Panc1 (cell line): ENCODE data around the gene ADK. TPM values are rescaled to one million over a fixed set of nuclear protein-coding genes. Genes with fewer than 3 reads are reported as not detected.

Source experiments
- ATAC-seq: fragments of 200-7000 bp; cut with Tn5 transposase; 2 replicates; pipeline ENCODE4 v1.9.1; 2020; ENCODE audit warnings: mild to moderate bottlenecking, moderate library complexity
- BruUV-seq: library from RNA; stranded (reverse); fragments of 400-500 nt; replicated peaks from 2 replicates; lab custom pipeline; 2021; lab: Mats Ljungman, UMichigan
- CTCF ChIA-PET: fragments of 300-600 bp; sonication (Branson Sonifier 250); formaldehyde crosslinking; loops from one replicate; lab custom pipeline; 2022; ENCODE audit warnings: antibody characterized with exemption; lab: Charles Lee
- POLR2A ChIA-PET: fragments of 300-600 bp; sonication (Branson Sonifier 250); formaldehyde crosslinking; loops from one replicate; lab custom pipeline; 2022; ENCODE audit warnings: antibody characterized with exemption; lab: Charles Lee
- DNase-seq: peaks from one replicate; pipeline ENCODE4 v3.0.0-alpha.2; 2010; ENCODE audit warnings: low read depth, low spot score
- H3K27ac ChIP-seq: 2 replicates; pipeline ENCODE4 v1.5.1; 2011; ENCODE audit warnings: mild to moderate bottlenecking, low read length, inconsistent platforms
- H3K27me3 ChIP-seq: fragments of 200-500 bp; sonication (Bioruptor generic); 2 replicates; pipeline ENCODE4 v1.6.0; 2014; ENCODE audit warnings: low read length, inconsistent platforms; ENCODE audit not compliant: control insufficient read depth, insufficient read depth
- H3K36me3 ChIP-seq: fragments of 200-500 bp; sonication (Bioruptor generic); 2 replicates; pipeline ENCODE4 v1.5.1; 2014; ENCODE audit warnings: inconsistent platforms, mild to moderate bottlenecking, low read length, moderate library complexity; ENCODE audit not compliant: control insufficient read depth, insufficient read depth
- H3K4me1 ChIP-seq: 2 replicates; pipeline ENCODE4 v1.5.1; 2011; ENCODE audit warnings: inconsistent platforms, mild to moderate bottlenecking, low read length, moderate library complexity; ENCODE audit not compliant: control insufficient read depth, insufficient read depth
- H3K4me3 ChIP-seq, 2 experiments: 2 replicates each; pipeline ENCODE4 v1.5.1; 2011 to 2012; ENCODE audit warnings: low read depth in 2 of 2, low read length in 2 of 2, mild to moderate bottlenecking in 2 of 2, inconsistent platforms in 1 of 2, moderate library complexity in 1 of 2
- H3K9me3 ChIP-seq: fragments of 200-500 bp; sonication (Bioruptor generic); 2 replicates; pipeline ENCODE4 v1.5.1; 2014; ENCODE audit warnings: low read depth, mild to moderate bottlenecking, inconsistent platforms, low read length, moderate library complexity; ENCODE audit not compliant: control insufficient read depth, insufficient read depth
- CTCF ChIP-seq: fragments of 450-650 bp; IDR thresholded peaks from 2 replicates; pipeline ENCODE4 v1.5.1; 2017; ENCODE audit warnings: mild to moderate bottlenecking
- POLR2AphosphoS5 ChIP-seq: IDR thresholded peaks from 2 replicates; pipeline ENCODE4 v1.6.1; 2012; ENCODE audit warnings: mild to moderate bottlenecking, low read depth, low read length, moderate library complexity
- REST ChIP-seq, 2 experiments: IDR thresholded peaks; 2 replicates each; pipeline ENCODE4 v1.6.1; 2011 to 2012; ENCODE audit warnings: low read depth in 2 of 2, control low read depth in 1 of 2, low read length in 1 of 2, mild to moderate bottlenecking in 1 of 2, moderate library complexity in 1 of 2; ENCODE audit not compliant: insufficient read depth in 1 of 2
- SIN3A ChIP-seq: IDR thresholded peaks from 2 replicates; pipeline ENCODE4 v1.6.1; 2012; ENCODE audit warnings: low read depth, mild to moderate bottlenecking, low read length, moderate library complexity, borderline replicate concordance; ENCODE audit not compliant: insufficient read depth
- TCF7L2 ChIP-seq: IDR thresholded peaks from 2 replicates; pipeline ENCODE4 v1.6.1; 2011; ENCODE audit warnings: mild to moderate bottlenecking, low read depth, low read length, inconsistent platforms
- in situ Hi-C: cut with HindIII; loops from 2 replicates; pipeline ENCODE4 v1.10.0; 2016; ENCODE audit warnings: low sequenced_read_pairs, low pct_unique_long_range_greater_than_20kb
- intact Hi-C: fragments of 100-400 bp; cut with micrococcal nuclease; formaldehyde crosslinking; loops from one replicate; pipeline ENCODE4 v1.10.0; 2022; ENCODE audit not compliant: unreplicated experiment
- total RNA-seq: library from RNA; stranded (reverse); gene quantifications from one replicate; pipeline ENCODE4 v1.2.1, GENCODE V29; 2021; ENCODE audit not compliant: unreplicated experiment

ADK gene
- total RNA-seq, 1 experiment from 2014 or later: 64.5 TPM

DNA sequence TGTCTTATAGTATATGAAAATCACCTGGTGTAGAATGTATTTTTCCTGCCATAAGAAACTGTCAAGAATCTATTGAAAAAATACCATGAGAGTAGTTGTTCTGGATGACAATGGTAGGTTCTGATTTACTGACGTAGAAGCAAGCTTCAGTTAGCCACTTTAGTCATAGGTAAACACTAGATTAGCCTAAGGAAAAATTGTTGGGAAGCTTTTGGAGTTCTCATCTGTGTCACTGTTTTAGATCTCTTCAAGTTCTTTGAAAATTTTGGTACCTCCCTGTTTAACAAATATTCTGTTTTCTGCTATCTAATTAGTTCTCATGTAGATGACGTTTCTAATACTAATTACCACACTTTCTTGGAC, 131.8 kb downstream of the ADK start:
- intact Hi-C loops: no loop called here
- DNase-seq: no peak

GRCh38 chr10:74289188-74289587, 138.2 kb downstream of the ADK start:
- BruUV-seq: no TSS peak
- intact Hi-C loops: no loop called here
- ChIA-PET POLR2A (interaction anchor here (0.7 kb wide), 1 partner anchor 373 kb away, joined by 8 read pairs; no protein-coding TSS in a partner anchor), CTCF (no interaction called here)
- Histone ChIP-seq H3K27me3 (no peaks in the 10 kb centered on the region), H3K36me3 (no peaks in the 10 kb centered on the region), H3K27ac (no peak overlapping the region), H3K9me3 (peaks cover 4% of the 10 kb centered on the region; the same call in 1 of the 2 replicates), H3K4me1 (peaks cover 5% of the 10 kb centered on the region; the same call in 1 of the 2 replicates), H3K4me3 (no peak overlapping the region)
- DNase-seq: no peak
- in situ Hi-C loops: no loop called here
- TF ChIP-seq CTCF: no peak
- no peak for TF ChIP-seq TCF7L2
- TF ChIP-seq SIN3A: no peak
- no peak for TF ChIP-seq POLR2AphosphoS5
- TF ChIP-seq REST (IDR thresholded peaks at IDR 0.05; ENCODE audit: insufficient read depth in 1 of 2, low read depth in 2 of 2, low read length in 1 of 2): no peak
- no peak for ATAC-seq

More for the DNA sequence above, 131.8 kb downstream of the ADK start:
- Histone ChIP-seq H3K36me3 (no peaks in the 10 kb centered on the region), H3K4me3 (no peak overlapping the region), H3K4me1 (no peaks in the 10 kb centered on the region), H3K27ac (no peak overlapping the region), H3K9me3 (peaks cover 10% of the 10 kb centered on the region; the same call in 1 of the 2 replicates), H3K27me3 (no peaks in the 10 kb centered on the region)
- POLR2A ChIA-PET: no interaction called here
- CTCF ChIA-PET: no interaction called here
- no TSS peak for BruUV-seq
- no peak for TF ChIP-seq TCF7L2
- TF ChIP-seq POLR2AphosphoS5: no peak
- TF ChIP-seq SIN3A: no peak
- no peak for TF ChIP-seq CTCF
- TF ChIP-seq REST (IDR thresholded peaks at IDR 0.05; ENCODE audit: insufficient read depth in 1 of 2, low read depth in 2 of 2, low read length in 1 of 2): no peak
- no peak for ATAC-seq
- in situ Hi-C loops: no loop called here
